Ishikawa (cell line): Measurements from ENCODE around the gene SDK2.

Source experiments
- CEBPB ChIP-seq: IDR thresholded peaks from 2 replicates; pipeline ENCODE4 v1.6.1; 2012
- CREB1 ChIP-seq: IDR thresholded peaks from 2 replicates; pipeline ENCODE4 v1.6.1; 2012; ENCODE audit warnings: low read depth
- EP300 ChIP-seq: IDR thresholded peaks from 2 replicates; pipeline ENCODE4 v1.6.1; 2012; ENCODE audit warnings: borderline replicate concordance
- MAX ChIP-seq: IDR thresholded peaks from 2 replicates; pipeline ENCODE4 v1.6.1; 2012
- NFIC ChIP-seq: IDR thresholded peaks from 2 replicates; pipeline ENCODE4 v1.6.1; 2012
- RAD21 ChIP-seq: IDR thresholded peaks from 2 replicates; pipeline ENCODE4 v1.6.1; 2012; ENCODE audit warnings: low read depth
- REST ChIP-seq: IDR thresholded peaks from 2 replicates; pipeline ENCODE4 v1.6.1; 2012; ENCODE audit warnings: low read depth, mild to moderate bottlenecking
- TAF1 ChIP-seq: IDR thresholded peaks from 2 replicates; pipeline ENCODE4 v1.6.1; 2012; ENCODE audit warnings: low read depth, mild to moderate bottlenecking
- TCF12 ChIP-seq: IDR thresholded peaks from 2 replicates; pipeline ENCODE4 v1.6.1; 2012; ENCODE audit warnings: low read depth
- TEAD4 ChIP-seq: IDR thresholded peaks from 2 replicates; pipeline ENCODE4 v1.6.1; 2012
- USF1 ChIP-seq: IDR thresholded peaks from 2 replicates; pipeline ENCODE4 v1.6.1; 2012
- YY1 ChIP-seq: IDR thresholded peaks from 2 replicates; pipeline ENCODE4 v1.6.1; 2012; ENCODE audit warnings: low read depth

- TF ChIP-seq CEBPB (no peak), REST (no peak), CREB1 (no peak), NFIC (no peak), MAX (no peak), EP300 (no peak), YY1 (no peak), TCF12 (no peak), TEAD4 (no peak), RAD21 (no peak), TAF1 (no peak), USF1 (no peak)
These were observed 102.7 kb downstream of the SDK2 start for GRCh38 chr17:73541561-73541981.
